Panc1 (cell line): ENCODE results near the gene SH3BGR.

Source experiments
- POLR2AphosphoS5 ChIP-seq: IDR thresholded peaks from 2 replicates; pipeline ENCODE4 v1.6.1; 2012; ENCODE audit warnings: mild to moderate bottlenecking, low read depth, low read length, moderate library complexity
- SIN3A ChIP-seq: IDR thresholded peaks from 2 replicates; pipeline ENCODE4 v1.6.1; 2012; ENCODE audit warnings: low read depth, mild to moderate bottlenecking, low read length, moderate library complexity, borderline replicate concordance; ENCODE audit not compliant: insufficient read depth
- TCF7L2 ChIP-seq: IDR thresholded peaks from 2 replicates; pipeline ENCODE4 v1.6.1; 2011; ENCODE audit warnings: mild to moderate bottlenecking, low read depth, low read length, inconsistent platforms
- TF ChIP-seq, protein P1 (sequence below): fragments of 450-650 bp; IDR thresholded peaks from 2 replicates; pipeline ENCODE4 v1.5.1; 2017; ENCODE audit warnings: mild to moderate bottlenecking
- TF ChIP-seq, protein P2 (sequence below), 2 experiments: IDR thresholded peaks; 2 replicates each; pipeline ENCODE4 v1.6.1; 2011 to 2012; ENCODE audit warnings: low read depth in 2 of 2, control low read depth in 1 of 2, low read length in 1 of 2, mild to moderate bottlenecking in 1 of 2, moderate library complexity in 1 of 2; ENCODE audit not compliant: insufficient read depth in 1 of 2

DNA sequence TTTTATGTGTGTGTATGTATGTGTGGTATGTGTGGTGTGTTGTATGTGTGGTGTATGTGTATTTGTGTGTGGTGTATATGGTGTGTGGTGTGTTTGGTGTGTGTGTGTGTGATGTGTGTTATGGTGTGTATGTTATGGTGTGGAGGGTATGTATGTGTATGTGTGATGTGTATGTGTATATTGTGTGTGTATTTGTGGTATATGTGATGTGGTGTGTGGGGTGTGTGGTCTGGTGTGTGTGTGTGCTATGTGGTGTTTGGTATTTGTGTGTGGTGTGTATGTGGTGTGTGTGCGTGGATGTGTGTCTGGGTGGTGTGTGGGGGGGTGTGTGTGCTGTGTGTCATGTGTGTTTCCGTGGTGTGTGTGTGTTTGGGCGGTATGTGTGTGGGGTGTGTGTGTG is 59.3 kb downstream of the SH3BGR start:
- TF ChIP-seq, protein P1, sequence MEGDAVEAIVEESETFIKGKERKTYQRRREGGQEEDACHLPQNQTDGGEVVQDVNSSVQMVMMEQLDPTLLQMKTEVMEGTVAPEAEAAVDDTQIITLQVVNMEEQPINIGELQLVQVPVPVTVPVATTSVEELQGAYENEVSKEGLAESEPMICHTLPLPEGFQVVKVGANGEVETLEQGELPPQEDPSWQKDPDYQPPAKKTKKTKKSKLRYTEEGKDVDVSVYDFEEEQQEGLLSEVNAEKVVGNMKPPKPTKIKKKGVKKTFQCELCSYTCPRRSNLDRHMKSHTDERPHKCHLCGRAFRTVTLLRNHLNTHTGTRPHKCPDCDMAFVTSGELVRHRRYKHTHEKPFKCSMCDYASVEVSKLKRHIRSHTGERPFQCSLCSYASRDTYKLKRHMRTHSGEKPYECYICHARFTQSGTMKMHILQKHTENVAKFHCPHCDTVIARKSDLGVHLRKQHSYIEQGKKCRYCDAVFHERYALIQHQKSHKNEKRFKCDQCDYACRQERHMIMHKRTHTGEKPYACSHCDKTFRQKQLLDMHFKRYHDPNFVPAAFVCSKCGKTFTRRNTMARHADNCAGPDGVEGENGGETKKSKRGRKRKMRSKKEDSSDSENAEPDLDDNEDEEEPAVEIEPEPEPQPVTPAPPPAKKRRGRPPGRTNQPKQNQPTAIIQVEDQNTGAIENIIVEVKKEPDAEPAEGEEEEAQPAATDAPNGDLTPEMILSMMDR, result no peak
- TF ChIP-seq POLR2AphosphoS5 (no peak), TCF7L2 (no peak), SIN3A (no peak)
- TF ChIP-seq, protein P2, sequence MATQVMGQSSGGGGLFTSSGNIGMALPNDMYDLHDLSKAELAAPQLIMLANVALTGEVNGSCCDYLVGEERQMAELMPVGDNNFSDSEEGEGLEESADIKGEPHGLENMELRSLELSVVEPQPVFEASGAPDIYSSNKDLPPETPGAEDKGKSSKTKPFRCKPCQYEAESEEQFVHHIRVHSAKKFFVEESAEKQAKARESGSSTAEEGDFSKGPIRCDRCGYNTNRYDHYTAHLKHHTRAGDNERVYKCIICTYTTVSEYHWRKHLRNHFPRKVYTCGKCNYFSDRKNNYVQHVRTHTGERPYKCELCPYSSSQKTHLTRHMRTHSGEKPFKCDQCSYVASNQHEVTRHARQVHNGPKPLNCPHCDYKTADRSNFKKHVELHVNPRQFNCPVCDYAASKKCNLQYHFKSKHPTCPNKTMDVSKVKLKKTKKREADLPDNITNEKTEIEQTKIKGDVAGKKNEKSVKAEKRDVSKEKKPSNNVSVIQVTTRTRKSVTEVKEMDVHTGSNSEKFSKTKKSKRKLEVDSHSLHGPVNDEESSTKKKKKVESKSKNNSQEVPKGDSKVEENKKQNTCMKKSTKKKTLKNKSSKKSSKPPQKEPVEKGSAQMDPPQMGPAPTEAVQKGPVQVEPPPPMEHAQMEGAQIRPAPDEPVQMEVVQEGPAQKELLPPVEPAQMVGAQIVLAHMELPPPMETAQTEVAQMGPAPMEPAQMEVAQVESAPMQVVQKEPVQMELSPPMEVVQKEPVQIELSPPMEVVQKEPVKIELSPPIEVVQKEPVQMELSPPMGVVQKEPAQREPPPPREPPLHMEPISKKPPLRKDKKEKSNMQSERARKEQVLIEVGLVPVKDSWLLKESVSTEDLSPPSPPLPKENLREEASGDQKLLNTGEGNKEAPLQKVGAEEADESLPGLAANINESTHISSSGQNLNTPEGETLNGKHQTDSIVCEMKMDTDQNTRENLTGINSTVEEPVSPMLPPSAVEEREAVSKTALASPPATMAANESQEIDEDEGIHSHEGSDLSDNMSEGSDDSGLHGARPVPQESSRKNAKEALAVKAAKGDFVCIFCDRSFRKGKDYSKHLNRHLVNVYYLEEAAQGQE (IDR thresholded peaks at IDR 0.05; ENCODE audit: insufficient read depth in 1 of 2, low read depth in 2 of 2, low read length in 1 of 2), result no peak
